Omental fat pad (tissue), 4 donors: ENCODE measurements around the gene FAM240A. TPM values are rescaled to one million over a fixed set of nuclear protein-coding genes. Genes with fewer than 3 reads are reported as not detected.

Experiments
- ATAC-seq: fragments of 150-250 bp; one replicate; pipeline ENCODE4 v1.9.1; 2016; ENCODE audit warnings: mild to moderate bottlenecking, moderate library complexity; ENCODE audit not compliant: low FRiP score
- DNase-seq: peaks from one replicate; pipeline ENCODE4 v3.0.0-alpha.2; 2019; ENCODE audit warnings: low spot score
- CTCF ChIP-seq, 3 donors: fragments of 450-650 bp; IDR thresholded peaks; one replicate each; pipeline ENCODE4 v1.5.1; 2016 to 2017; ENCODE audit warnings: antibody characterized with exemption in 3 of 3, mild to moderate bottlenecking in 3 of 3, moderate library complexity in 2 of 3
- total RNA-seq, 4 donors: library from RNA; depleted of rRNA; stranded (reverse); fragments of >200 nt; gene quantifications; one replicate each; pipeline ENCODE4 v1.1.0, GENCODE V29; 2016

The FAM240A gene
- total RNA-seq, 4 donors from 2014 or later, result not detected

- TF ChIP-seq CTCF (IDR thresholded peaks at IDR 0.05), result no peak
- DNase-seq (no peak), ATAC-seq (no peak)
Observed at GRCh38 chr3:46664188-46664970, 52.1 kb downstream of the FAM240A start.

GRCh38 chr3:46664971-46665762 lies 52.8 kb downstream of the FAM240A start:
- ATAC-seq (no peak), DNase-seq (peak; percentile 17)
- no peak for TF ChIP-seq CTCF (IDR thresholded peaks at IDR 0.05)

GRCh38 chr3:46665763-46666452 lies 53.6 kb downstream of the FAM240A start:
- ATAC-seq (no peak), DNase-seq (peak; percentile 8)
- no peak for TF ChIP-seq CTCF (IDR thresholded peaks at IDR 0.05)

GRCh38 chr3:46666453-46666845 lies 54.1 kb downstream of the FAM240A start:
- no peak for TF ChIP-seq CTCF (IDR thresholded peaks at IDR 0.05)
- DNase-seq (peak; percentile 14), ATAC-seq (no peak)

GRCh38 chr3:46667061-46667621 lies 54.8 kb downstream of the FAM240A start:
- no peak for ATAC-seq
- no peak for TF ChIP-seq CTCF (IDR thresholded peaks at IDR 0.05)
- peak; percentile 14 for DNase-seq

GRCh38 chr3:46667657-46668056 lies 55.3 kb downstream of the FAM240A start:
- no peak for ATAC-seq
- DNase-seq, result peak; percentile 21
- no peak for TF ChIP-seq CTCF (IDR thresholded peaks at IDR 0.05)
